HepG2 (cell line): ENCODE data around the gene TOX4. TPM values are rescaled to one million over a fixed set of nuclear protein-coding genes. Genes with fewer than 3 reads are reported as not detected.

Source experiments
- AHDC1 ChIP-seq: sonication (generic); formaldehyde crosslinking; IDR thresholded peaks from 2 replicates; pipeline ENCODE4 v1.5.1; 2020; ENCODE audit warnings: mild to moderate bottlenecking, missing genetic modification reagents, borderline replicate concordance
- ETV5 ChIP-seq: IDR thresholded peaks from 2 replicates; pipeline ENCODE4 v1.6.1; 2018; ENCODE audit warnings: missing biosample characterization, missing genetic modification reagents, inconsistent platforms, borderline replicate concordance
- ISL2 ChIP-seq: sonication (generic); formaldehyde crosslinking; IDR thresholded peaks from 2 replicates; pipeline ENCODE4 v1.5.0; 2020; ENCODE audit warnings: missing genetic modification reagents
- ISX ChIP-seq: sonication (generic); formaldehyde crosslinking; conservative IDR thresholded peaks from 2 replicates; pipeline ENCODE4 v1.5.0; 2020; ENCODE audit warnings: missing genetic modification reagents
- KAT7 ChIP-seq: IDR thresholded peaks from 2 replicates; pipeline ENCODE4 v1.6.1; 2018; ENCODE audit warnings: borderline replicate concordance, missing compliant biosample characterization
- NCOA5 ChIP-seq: sonication (generic); formaldehyde crosslinking; IDR thresholded peaks from 2 replicates; pipeline ENCODE4 v1.4.0; 2020; ENCODE audit warnings: missing genetic modification reagents
- PITX1 ChIP-seq: sonication (generic); formaldehyde crosslinking; IDR thresholded peaks from 2 replicates; pipeline ENCODE4 v1.5.1; 2020; ENCODE audit warnings: mild to moderate bottlenecking, missing genetic modification reagents
- POGK ChIP-seq: sonication (generic); formaldehyde crosslinking; conservative IDR thresholded peaks from 2 replicates; pipeline ENCODE4 v1.8.0; 2022; ENCODE audit warnings: mild to moderate bottlenecking, moderate library complexity, missing genetic modification reagents
- THRA ChIP-seq: sonication (generic); formaldehyde crosslinking; IDR thresholded peaks from 2 replicates; pipeline ENCODE4 v1.4.0; 2020; ENCODE audit warnings: missing genetic modification reagents, borderline replicate concordance
- ZNF225 ChIP-seq: sonication (generic); formaldehyde crosslinking; IDR thresholded peaks from 2 replicates; pipeline ENCODE4 v1.4.0; 2020; ENCODE audit warnings: mild to moderate bottlenecking, missing genetic modification reagents
- ZNF264 ChIP-seq: sonication (generic); formaldehyde crosslinking; IDR thresholded peaks from 2 replicates; pipeline ENCODE4 v1.4.0; 2020; ENCODE audit warnings: missing genetic modification reagents
- ZNF331 ChIP-seq: sonication (generic); formaldehyde crosslinking; IDR thresholded peaks from 2 replicates; pipeline ENCODE4 v1.4.0; 2020; ENCODE audit warnings: missing genetic modification reagents
- ZSCAN25 ChIP-seq: sonication (generic); formaldehyde crosslinking; IDR thresholded peaks from 2 replicates; pipeline ENCODE4 v1.8.0; 2022; ENCODE audit warnings: mild to moderate bottlenecking, missing genetic modification reagents
- polyA plus RNA-seq, 8 experiments: library from polyadenylated mRNA; depleted of rRNA in 3 of 8; stranded (reverse) in 7 of 8; unstranded in 1 of 8; fragments of >200 nt; fragmentation: Illumina TruSeq in 4 of 8; extraction: Trizol in 4 of 8; gene quantifications; 2 replicates each; pipeline versions ENCODE4 v1.2.1 to v1.2.3, GENCODE V29; 2011 to 2016; ENCODE audit warnings: low read depth in 4 of 8, missing spikeins in 1 of 8, mixed read lengths in 1 of 8; ENCODE audit not compliant: insufficient read depth in 1 of 8
- total RNA-seq, 5 experiments: library from RNA; depleted of rRNA; stranded (reverse); fragments of >200 nt; fragmentation: Illumina TruSeq; extraction: Trizol; gene quantifications; 2 replicates each; pipeline ENCODE4 v1.2.3, GENCODE V29; 2016; ENCODE audit warnings: low read depth in 1 of 5
- TF ChIP-seq, protein P1 (sequence below): sonication (generic); formaldehyde crosslinking; IDR thresholded peaks from 2 replicates; pipeline ENCODE4 v1.5.0; 2020; ENCODE audit warnings: missing genetic modification reagents
- TF ChIP-seq, protein P2 (sequence below): IDR thresholded peaks from 2 replicates; pipeline ENCODE4 v1.6.1; 2016; ENCODE audit warnings: low read depth, control low read depth

TOX4 gene
- total and polyA plus RNA-seq, 2 of the 13 experiments (the other 11 are each of a cell fraction or from before 2014, with no cell fraction given): 71.8 to 163 TPM

- TF ChIP-seq AHDC1 (CRISPR knock-in tag) (peak; percentile 9; the same call in 1 of the 2 replicates), ISL2 (CRISPR knock-in tag) (peak; percentile 56; the same call in 1 of the 2 replicates), KAT7 (peak; percentile 97), PITX1 (CRISPR knock-in tag) (peak; percentile 90), ZNF225 (CRISPR knock-in tag) (peak; percentile 97), ETV5 (CRISPR knock-in tag) (peak; percentile 82; the same call in 1 of the 2 replicates), ZSCAN25 (CRISPR knock-in tag) (peak; percentile 27; the same call in 1 of the 2 replicates), POGK (peak; percentile 94), THRA (CRISPR knock-in tag) (peak; percentile 85), ZNF264 (no peak; the same call in 1 of the 2 replicates), NCOA5 (CRISPR knock-in tag) (no peak), ZNF331 (peak; percentile 83), ISX (CRISPR knock-in tag) (peak; percentile 70)
- TF ChIP-seq, protein P1, sequence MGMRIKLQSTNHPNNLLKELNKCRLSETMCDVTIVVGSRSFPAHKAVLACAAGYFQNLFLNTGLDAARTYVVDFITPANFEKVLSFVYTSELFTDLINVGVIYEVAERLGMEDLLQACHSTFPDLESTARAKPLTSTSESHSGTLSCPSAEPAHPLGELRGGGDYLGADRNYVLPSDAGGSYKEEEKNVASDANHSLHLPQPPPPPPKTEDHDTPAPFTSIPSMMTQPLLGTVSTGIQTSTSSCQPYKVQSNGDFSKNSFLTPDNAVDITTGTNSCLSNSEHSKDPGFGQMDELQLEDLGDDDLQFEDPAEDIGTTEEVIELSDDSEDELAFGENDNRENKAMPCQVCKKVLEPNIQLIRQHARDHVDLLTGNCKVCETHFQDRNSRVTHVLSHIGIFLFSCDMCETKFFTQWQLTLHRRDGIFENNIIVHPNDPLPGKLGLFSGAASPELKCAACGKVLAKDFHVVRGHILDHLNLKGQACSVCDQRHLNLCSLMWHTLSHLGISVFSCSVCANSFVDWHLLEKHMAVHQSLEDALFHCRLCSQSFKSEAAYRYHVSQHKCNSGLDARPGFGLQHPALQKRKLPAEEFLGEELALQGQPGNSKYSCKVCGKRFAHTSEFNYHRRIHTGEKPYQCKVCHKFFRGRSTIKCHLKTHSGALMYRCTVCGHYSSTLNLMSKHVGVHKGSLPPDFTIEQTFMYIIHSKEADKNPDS (CRISPR knock-in tag): 0 out of 2 replicates have a peak, but pooled peaks have one; percentile 19
- TF ChIP-seq, protein P2, sequence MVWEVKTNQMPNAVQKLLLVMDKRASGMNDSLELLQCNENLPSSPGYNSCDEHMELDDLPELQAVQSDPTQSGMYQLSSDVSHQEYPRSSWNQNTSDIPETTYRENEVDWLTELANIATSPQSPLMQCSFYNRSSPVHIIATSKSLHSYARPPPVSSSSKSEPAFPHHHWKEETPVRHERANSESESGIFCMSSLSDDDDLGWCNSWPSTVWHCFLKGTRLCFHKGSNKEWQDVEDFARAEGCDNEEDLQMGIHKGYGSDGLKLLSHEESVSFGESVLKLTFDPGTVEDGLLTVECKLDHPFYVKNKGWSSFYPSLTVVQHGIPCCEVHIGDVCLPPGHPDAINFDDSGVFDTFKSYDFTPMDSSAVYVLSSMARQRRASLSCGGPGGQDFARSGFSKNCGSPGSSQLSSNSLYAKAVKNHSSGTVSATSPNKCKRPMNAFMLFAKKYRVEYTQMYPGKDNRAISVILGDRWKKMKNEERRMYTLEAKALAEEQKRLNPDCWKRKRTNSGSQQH (CRISPR knock-in tag): peak; percentile 88; the same call in 1 of the 2 replicates
Measured at GRCh38 chr14:21437063-21437901, 39.7 kb upstream of the TOX4 start (continued).
